HUES64 (cell line): ENCODE data around the gene MAPK11.

Experiments
- H3K27ac ChIP-seq: 2 replicates; pipeline ENCODE4 v1.7.0; 2013; ENCODE audit warnings: low read depth, low read length, inconsistent platforms
- H3K27me3 ChIP-seq: 2 replicates; pipeline ENCODE4 v1.6.1; 2013; ENCODE audit warnings: mild to moderate bottlenecking, low read length; ENCODE audit not compliant: insufficient read depth
- H3K36me3 ChIP-seq: 2 replicates; pipeline ENCODE4 v1.6.1; 2013; ENCODE audit warnings: mild to moderate bottlenecking, low read length; ENCODE audit not compliant: insufficient read depth
- H3K4me1 ChIP-seq: 2 replicates; pipeline ENCODE4 v1.6.1; 2013; ENCODE audit warnings: mild to moderate bottlenecking, low read length, moderate library complexity; ENCODE audit not compliant: insufficient read depth
- H3K4me3 ChIP-seq: 2 replicates; pipeline ENCODE4 v1.5.1; 2013; ENCODE audit warnings: mild to moderate bottlenecking, low read length, moderate library complexity
- H3K9ac ChIP-seq: 2 replicates; pipeline ENCODE4 v1.6.1; 2013; ENCODE audit warnings: mild to moderate bottlenecking, low read depth, low read length
- H3K9me3 ChIP-seq: 2 replicates; pipeline ENCODE4 v1.6.1; 2013; ENCODE audit warnings: low read depth, low read length; ENCODE audit not compliant: insufficient read depth
- WGBS: fragments of 150-250, 120-280 bp; methylation state at CpG from one replicate; pipeline ENCODE4 v1.1.7; 2013; ENCODE audit warnings: missing lambda C conversion rate; 5-methylcytosine and 5-hydroxymethylcytosine counted together

The MAPK11 gene

DNA sequence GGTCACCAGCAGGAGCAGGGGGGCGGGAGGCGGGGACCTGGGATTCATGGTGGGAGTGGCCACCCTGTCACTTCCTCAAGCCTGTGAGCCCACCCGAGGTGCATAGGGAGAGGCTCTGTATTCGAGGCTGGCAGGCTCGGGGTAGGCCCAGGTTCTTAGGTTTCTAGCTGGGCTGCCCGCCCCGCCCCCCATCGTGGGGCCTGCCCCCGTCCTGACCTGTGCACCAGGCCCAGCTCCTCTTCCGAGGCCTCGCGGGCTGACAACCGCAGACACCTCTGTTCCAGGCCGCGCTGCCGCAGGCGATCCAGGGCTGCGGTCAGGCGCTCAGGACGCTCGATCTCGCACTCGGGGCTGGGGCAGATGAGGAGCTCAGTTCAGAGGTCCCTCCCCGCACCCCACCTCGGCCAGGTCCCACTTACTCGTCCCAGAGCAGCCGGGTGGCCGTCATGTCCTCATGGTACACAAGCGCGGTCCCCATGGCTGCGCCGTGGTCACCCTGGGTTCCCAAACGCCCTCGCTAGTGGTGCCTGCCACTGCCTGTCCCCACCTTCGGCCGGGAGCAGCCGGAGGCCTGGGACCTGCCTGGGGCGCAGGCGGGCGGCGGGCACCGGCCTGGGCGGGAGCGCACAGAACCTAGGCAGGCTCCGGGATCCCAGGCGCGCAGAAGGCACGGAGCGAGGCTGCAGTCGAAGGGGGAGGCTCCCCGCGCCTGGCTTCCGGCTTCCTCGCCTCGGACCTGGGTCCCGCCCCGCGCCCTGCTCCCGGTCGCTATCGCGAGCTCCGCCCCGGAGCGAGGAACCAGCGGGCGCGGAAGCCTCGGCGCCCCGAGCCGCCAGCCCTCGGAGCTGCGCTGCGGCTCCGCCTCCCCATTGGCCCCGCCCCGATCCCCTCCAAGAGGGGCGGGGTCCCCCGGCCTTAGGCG lies 19.4 kb downstream of the MAPK11 start, which contains the start of gene HDAC10:
TSS of gene HDAC10 (minus strand) at position 711 of the 922 bp plus-strand sequence. CDS start at position 478, 233 bp downstream.
- peak within 1 kb of the TSS; percentile 54; the same call in 1 of the 2 replicates for H3K27ac ChIP-seq
- H3K4me1 ChIP-seq, result no peaks in the 10 kb centered on the region
- H3K27me3 ChIP-seq, result no peaks in the 10 kb centered on the region
- peaks cover 9% of the 10 kb centered on the region for H3K36me3 ChIP-seq
- H3K4me3 ChIP-seq, result peak within 1 kb of the TSS; percentile 72
- peak within 1 kb of the TSS; percentile 76 for H3K9ac ChIP-seq
- 2% methylated on average over 81 of the region's 81 CpGs for WGBS
- H3K9me3 ChIP-seq, result no peaks in the 10 kb centered on the region

DNA sequence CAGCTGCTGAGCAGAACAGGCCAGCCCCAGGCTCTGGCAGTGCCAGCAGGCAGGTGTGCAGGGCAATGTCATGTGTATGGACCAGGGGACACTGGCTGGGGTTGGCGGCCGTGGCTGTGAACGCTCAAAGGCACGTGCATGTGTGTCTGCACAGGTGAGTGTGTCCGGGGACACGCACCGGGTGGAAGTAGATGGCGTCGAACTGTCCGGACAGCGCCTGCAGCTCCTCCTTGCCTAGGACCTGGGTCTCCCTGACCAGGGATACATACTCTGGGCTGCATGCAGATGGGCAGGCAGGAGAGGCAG lies 20.0 kb downstream of the MAPK11 start:
- WGBS, result 84% methylated on average over 11 of the region's 11 CpGs
- no peaks in the 10 kb centered on the region for H3K4me1 ChIP-seq
- H3K36me3 ChIP-seq, result peaks cover 9% of the 10 kb centered on the region
- no peak overlapping the region for H3K27ac ChIP-seq
- no peak overlapping the region for H3K9ac ChIP-seq
- no peaks in the 10 kb centered on the region for H3K9me3 ChIP-seq
- H3K27me3 ChIP-seq, result no peaks in the 10 kb centered on the region
- peak overlapping the region; percentile 72 for H3K4me3 ChIP-seq

DNA sequence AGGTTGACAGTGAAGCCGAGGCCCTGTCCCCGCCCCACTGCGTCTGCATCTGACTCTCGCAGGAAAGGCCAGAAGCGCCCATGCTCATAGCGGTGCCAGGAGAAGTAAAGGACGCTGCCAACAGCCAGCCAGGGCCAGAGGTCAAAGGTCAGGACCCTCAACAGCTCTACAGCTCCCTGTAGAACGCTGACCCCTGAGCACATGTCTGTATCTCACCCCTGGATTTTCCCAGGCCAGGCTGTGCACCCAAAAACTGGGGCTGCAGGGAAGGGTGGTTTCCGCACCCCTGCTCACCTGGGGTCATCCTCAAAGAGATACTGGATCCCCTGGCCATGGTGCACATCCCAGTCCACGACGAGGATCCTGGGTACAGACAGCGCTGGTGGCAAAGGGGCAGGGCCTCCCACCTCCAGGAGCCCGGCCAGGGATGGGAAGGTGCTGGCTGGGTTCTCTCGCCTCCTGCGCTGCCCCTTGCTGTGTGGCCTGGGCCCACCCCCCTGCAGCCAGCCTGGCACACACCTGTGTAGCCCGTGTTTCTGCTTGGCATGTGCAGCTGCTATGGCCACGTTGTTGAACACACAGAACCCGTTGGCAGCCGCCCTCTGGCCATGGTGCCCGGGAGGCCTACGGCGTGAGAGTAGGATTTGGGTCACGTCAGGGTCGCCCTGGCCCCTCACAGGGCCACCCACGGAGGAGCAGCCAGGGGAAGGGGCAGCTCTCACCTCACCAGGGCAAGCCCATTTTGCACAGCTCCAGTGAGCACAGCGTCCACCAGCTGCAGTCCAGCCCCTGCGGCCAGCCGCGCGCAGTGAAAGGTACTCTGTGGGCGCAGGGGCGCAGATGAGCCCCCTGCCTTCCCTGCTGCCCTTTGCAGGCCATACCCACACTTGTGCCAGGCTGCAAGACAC lies 20.6 kb downstream of the MAPK11 start:
- no peak overlapping the region for H3K9ac ChIP-seq
- H3K4me3 ChIP-seq, result no peak overlapping the region; the same call in 1 of the 2 replicates
- peaks cover 9% of the 10 kb centered on the region for H3K36me3 ChIP-seq
- no peaks in the 10 kb centered on the region for H3K9me3 ChIP-seq
- H3K27ac ChIP-seq, result no peak overlapping the region
- WGBS, result 93% methylated on average over 32 of the region's 32 CpGs
- H3K4me1 ChIP-seq, result no peaks in the 10 kb centered on the region
- no peaks in the 10 kb centered on the region for H3K27me3 ChIP-seq

DNA sequence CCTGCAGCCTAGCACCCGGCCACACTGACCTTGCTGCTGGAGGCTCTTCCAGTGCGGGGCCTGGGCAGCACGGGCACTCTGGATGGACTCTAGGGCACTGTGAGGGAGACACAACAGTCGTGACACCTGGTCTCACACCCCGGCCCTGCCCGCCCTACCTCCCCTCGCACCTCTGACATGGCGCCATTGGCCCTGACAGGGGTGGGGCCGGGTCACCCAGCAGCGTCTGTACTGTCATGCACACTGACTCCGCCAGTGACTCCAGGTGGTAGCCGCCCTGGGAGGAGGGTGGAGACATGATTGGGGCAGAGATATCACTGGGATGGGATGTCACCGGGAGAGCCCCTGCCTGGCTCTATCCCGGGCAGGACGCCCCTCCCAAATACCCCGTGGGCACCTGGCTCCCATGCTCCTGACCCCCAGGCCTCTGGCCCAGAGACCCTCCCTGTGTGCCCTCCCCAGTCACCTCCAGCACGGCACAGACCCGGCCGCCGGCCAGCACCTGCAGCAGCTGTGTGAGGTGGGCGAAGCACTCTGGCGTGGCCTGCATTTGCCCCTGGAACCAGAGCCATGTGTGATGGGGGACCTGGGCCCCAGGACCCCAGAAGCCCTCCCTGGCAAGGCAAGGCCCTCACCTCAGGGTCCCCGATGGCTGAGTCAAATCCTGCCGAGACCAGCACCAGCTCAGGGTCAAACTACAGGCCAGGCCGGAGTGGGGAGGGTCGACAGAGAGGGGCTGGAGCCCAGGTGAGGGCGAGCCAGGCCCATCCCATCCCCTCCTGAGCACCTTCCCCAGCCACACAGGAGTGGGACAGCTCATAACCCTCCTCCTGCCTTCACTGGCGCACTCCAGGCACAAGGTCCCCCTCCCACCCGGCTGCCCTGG lies 21.7 kb downstream of the MAPK11 start:
- Histone ChIP-seq H3K4me3 (no peak overlapping the region), H3K36me3 (peaks cover 9% of the 10 kb centered on the region), H3K9me3 (no peaks in the 10 kb centered on the region), H3K27ac (no peak overlapping the region; the same call in 1 of the 2 replicates), H3K27me3 (no peaks in the 10 kb centered on the region), H3K4me1 (no peaks in the 10 kb centered on the region), H3K9ac (no peak overlapping the region; the same call in 1 of the 2 replicates)
- WGBS, result 94% methylated on average over 29 of the region's 29 CpGs

DNA sequence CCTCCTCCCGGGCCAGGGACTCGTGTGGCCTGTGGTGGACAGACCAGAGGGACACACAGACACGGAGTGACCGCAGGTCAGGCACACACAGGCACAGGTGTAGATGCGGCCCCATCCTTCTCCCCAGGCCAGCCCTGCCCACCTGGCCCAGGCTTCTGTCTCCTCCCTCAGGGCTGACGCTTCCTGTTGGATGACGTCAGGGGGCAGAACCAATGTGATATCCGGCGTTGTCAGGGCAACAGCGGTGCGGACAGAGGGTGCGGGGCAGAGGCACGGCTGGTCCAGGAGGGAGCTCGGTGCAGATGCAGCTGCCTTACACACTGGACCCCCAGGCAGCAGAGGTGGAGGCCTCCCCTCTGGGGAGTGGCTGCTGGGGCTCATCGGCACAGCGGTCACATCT lies 22.4 kb downstream of the MAPK11 start:
- Histone ChIP-seq H3K4me1 (no peaks in the 10 kb centered on the region), H3K9ac (no peak overlapping the region; the same call in 1 of the 2 replicates), H3K36me3 (peaks cover 9% of the 10 kb centered on the region), H3K9me3 (no peaks in the 10 kb centered on the region), H3K4me3 (no peak overlapping the region), H3K27ac (no peak overlapping the region), H3K27me3 (no peaks in the 10 kb centered on the region)
- 52% methylated on average over 16 of the region's 16 CpGs for WGBS

DNA sequence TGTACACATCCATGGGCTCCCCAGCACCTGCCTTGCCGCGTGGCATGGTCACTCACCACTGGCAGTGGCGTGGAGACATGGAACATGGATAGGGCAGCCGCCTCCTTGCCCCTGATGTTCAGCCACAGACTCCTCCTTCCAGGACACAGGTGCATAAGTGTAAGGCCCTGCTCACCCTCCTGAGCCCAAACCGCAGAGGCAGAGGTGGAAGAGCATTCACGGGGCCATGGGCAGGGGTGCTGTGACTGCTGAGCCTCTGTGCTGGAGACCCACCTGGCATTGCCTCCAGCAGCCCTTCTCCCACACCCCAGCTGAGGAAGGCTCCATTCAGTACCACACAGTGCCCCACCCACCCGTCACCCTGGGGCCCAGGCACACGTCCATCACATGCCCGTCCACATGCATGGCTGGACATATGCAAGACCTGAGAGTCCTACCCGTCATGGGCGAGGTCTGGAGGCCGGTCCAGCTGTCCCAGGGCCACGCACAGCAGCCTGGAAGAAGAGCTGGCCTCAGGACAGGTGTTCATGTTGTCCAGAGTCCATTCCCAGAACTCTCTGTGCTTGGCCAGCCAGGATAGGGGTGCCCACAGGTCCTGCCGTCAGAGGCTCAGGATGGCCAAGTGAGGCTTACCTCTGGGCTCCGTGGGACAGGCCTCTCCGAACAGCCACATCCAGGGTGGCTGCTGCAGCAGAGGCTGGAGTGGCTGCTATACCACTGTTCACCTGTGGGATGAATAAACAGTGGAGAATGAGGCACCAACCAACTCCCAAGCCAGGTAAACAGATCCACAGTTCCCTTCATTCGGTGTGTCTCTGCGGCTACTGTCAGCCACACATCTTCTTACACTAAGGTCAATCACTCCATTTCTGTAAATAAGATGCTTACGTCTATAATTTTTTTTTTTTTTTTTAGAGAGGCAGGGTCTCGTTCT lies 23.7 kb downstream of the MAPK11 start:
- H3K27me3 ChIP-seq, result no peaks in the 10 kb centered on the region
- no peak overlapping the region for H3K9ac ChIP-seq
- H3K27ac ChIP-seq, result no peak overlapping the region
- H3K36me3 ChIP-seq, result peaks cover 9% of the 10 kb centered on the region
- 89% methylated on average over 20 of the region's 20 CpGs for WGBS
- no peaks in the 10 kb centered on the region for H3K9me3 ChIP-seq
- H3K4me1 ChIP-seq, result no peaks in the 10 kb centered on the region
- peak overlapping the region; percentile 91; the same call in 1 of the 2 replicates for H3K4me3 ChIP-seq

DNA sequence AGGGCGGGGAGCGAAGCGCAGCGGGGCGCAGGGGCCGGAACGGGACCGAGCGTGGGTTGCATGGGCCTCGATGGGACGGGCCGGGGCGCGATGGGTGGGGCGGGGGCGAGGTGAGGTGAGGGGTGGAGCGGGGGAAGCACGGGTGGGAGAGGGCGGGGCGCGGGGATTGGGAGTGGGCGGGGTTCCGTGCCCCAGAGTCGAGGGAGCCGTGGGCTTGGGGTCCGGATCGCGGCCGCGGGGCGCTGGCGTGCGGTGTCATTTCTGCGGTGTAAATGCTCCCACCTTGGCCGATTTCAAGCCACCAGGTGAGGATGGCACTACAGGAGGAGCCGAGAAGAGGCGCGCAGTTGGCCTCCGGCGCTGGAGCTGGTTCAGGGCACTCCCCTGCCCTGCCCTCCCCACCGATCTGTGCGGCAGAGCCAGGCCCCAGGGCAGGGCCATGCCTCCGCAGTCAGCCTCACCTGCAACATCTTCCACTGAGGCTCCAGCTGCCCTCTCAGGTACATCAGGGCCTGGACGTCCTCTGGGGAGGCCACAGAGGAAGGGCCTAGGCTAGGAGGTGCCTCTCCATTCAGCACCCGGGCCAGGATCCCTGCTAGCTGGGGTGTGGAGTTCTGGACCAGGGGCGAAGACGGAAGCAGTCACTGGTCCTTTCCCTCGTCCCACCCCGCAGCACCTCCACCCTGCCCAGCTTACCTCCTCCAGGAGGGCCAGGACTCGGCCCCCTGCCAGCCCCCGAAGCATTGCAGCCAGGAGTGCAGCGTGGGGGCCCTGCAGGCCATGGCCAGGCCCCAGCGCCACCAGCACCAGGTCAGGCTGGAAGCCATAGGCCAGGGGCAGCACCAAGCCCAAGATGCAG lies 24.7 kb downstream of the MAPK11 start:
- H3K4me1 ChIP-seq, result no peaks in the 10 kb centered on the region
- no peaks in the 10 kb centered on the region for H3K27me3 ChIP-seq
- peak overlapping the region; percentile 91 for H3K4me3 ChIP-seq
- peak overlapping the region; percentile 94 for H3K27ac ChIP-seq
- no peaks in the 10 kb centered on the region for H3K9me3 ChIP-seq
- H3K9ac ChIP-seq, result peak overlapping the region; percentile 87
- peaks cover 9% of the 10 kb centered on the region for H3K36me3 ChIP-seq
- 17% methylated on average over 53 of the region's 53 CpGs for WGBS

DNA sequence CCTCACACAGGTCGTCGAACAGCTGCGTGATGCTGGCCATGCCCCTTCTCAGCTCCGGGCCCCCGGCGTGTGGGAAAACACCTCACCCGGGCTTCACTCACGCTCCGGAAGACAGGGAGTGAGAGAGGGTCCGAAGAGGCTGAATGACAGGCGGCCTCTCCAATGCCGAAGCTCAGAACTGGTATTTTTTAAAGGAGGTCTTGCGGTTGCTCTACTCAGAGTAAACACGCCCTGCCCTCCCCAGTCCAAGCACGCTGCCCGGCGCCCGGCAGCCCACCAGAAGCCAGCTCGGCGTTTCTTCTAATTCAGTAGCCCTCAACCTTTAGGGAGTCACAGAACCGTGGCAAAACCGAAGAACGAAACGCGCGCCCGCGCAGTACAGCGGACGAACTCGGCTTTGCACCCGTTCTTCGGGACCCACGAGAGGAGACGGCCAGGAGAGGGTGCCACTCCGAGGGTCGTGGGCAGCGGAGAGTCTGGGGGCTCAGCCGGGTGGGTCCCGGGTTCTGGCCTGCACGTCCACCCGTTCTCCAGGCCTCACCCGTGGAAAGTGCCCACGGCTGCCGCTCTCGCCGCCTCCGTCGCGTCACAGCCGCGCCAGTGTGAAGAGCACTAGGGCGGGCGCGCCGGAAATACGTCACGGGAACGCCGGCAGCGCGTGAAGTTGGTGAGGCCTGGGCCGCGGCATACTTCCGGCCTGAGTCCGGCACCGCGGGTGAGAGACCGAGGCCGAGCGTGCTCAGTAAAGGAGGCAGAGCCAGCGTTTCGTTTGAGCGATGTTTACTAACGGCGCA lies 25.6 kb downstream of the MAPK11 start, which contains the start of gene TUBGCP6:
TSS of gene TUBGCP6 (minus strand) at position 604 of the 794 bp plus-strand sequence. CDS start at position 40, 564 bp downstream.
- H3K9ac ChIP-seq, result peak within 1 kb of the TSS; percentile 87
- no peaks in the 10 kb centered on the region for H3K27me3 ChIP-seq
- H3K27ac ChIP-seq, result peak within 1 kb of the TSS; percentile 94
- under 1% methylated on average over 76 of the region's 76 CpGs for WGBS
- H3K36me3 ChIP-seq, result peaks cover 14% of the 10 kb centered on the region
- peak within 1 kb of the TSS; percentile 91 for H3K4me3 ChIP-seq
- H3K9me3 ChIP-seq, result no peaks in the 10 kb centered on the region
- H3K4me1 ChIP-seq, result no peaks in the 10 kb centered on the region
